NCI-H226 (cell line): ENCODE results near the gene HOXD10.

Experiments
- DNase-seq: peaks from one replicate; pipeline ENCODE4 v3.0.0-alpha.2; 2015

The HOXD10 gene

DNA sequence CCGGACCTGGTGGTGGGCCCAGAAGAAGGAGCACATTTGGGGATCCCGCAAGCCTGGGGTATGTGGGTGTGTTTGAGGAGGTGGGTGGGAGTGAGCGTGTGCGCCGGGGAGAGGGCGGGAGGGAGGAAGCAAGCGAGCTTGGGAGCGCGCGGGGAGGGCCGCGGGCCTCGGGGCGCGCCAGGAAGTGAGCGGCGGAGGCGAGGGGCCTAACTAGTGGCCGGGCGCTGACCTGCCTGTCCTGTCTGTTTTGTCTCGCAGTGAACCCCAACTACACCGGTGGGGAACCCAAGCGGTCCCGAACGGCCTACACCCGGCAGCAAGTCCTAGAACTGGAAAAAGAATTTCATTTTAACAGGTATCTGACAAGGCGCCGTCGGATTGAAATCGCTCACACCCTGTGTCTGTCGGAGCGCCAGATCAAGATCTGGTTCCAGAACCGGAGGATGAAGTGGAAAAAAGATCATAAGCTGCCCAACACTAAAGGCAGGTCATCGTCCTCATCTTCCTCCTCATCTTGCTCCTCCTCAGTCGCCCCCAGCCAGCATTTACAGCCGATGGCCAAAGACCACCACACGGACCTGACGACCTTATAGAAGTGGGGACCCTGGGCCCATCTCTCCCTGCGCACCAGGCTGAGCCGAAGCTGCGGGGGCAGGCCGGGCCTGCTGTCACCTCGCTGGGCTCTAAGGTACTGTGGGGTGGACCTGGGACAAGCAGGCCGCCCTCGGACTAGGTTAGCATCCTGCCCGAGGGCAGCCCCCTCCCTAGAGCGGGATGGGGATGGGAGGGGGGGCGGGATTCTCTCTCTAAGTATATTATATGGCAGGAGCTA is 36.0 kb downstream of the HOXD10 start:
- DNase-seq, result no peak

DNA sequence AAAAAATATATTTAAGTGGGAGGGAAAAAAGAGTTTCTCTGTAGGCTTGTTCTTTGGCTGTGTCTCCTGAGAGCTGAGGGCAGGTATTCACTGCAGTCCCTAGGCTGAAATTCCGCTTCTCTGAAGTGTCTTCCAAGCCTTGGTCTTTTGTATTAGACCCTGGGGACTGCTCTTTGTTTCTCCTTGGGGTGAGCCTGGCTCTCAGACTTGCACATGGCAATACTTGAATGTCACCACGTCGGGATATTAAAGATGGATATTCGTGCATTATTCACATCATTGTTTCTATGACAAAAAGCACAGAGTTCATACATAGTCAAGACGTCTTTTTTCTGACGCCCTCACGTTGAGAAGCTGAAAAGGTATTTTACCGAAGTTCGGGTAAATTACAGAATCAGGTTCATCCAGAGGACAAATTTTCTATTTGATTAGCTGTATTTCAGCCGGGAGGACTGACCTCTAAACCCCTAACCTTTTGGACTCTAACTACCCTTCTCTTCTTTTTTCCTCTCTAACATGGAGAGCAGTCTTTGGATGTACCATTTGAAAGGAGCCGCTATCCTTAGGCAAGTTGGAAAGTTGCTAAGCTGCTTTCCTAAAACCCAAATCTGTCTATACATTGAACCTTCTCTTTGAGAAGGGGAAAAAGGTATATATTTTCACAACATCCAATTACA is 38.1 kb downstream of the HOXD10 start:
- DNase-seq, result no peak

DNA sequence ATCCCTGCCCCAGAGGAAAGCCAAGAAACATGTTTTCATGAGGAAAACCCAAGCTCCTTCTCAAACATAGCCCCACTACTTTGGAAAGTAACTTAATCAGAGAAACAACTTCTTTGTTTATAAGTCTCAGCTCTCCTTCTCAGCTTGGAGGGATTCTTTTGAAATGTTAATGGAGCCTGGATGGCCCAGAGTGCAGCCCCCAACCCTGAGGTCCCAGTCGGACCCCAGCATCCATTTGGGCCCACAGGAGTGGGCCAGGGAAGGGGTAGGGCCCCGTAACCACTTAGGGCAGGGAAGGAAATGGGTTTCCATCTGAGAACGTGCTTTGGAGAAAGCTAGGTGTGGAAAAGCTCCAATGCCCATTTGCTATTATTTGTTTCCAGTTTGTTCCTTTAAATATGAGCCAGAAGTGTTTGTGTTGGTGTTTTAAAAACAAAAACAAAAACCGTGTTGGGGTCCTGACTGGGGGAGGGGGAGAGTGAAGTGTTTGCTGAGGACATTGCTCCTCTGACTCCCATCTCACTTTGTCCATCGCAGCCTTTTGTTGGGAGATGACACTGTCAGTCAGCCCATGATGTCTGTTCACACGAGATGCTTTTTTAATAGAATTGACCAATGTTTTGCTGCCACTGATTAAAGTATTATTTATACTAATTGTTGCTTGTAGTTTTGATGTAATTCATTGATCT is 38.9 kb downstream of the HOXD10 start:
- DNase-seq, result no peak

DNA sequence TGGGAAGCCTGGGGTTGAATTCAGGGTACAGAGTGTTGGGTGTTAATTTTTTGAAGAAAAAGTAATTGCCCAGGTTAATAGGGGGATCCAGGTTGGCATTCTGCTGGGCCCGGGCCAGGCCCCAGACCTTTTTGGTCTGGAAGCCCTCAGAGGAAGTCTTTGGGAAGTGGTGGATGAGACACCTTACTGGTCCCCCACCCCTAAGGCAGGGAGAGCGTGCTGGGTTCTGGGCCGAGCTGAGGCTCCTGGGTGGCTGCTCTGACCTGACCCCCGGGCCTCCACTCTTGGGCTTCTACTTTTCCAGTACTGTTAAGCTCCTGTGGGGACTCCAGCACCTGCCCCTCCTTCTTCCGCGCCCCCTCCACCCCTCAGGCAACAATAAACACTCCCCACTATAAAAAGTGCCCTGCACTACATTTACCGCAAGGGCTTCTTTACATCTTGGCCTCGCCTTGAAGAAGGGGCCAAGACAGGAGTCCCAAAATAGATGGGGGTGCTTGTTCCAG is 39.8 kb downstream of the HOXD10 start:
- no peak for DNase-seq

DNA sequence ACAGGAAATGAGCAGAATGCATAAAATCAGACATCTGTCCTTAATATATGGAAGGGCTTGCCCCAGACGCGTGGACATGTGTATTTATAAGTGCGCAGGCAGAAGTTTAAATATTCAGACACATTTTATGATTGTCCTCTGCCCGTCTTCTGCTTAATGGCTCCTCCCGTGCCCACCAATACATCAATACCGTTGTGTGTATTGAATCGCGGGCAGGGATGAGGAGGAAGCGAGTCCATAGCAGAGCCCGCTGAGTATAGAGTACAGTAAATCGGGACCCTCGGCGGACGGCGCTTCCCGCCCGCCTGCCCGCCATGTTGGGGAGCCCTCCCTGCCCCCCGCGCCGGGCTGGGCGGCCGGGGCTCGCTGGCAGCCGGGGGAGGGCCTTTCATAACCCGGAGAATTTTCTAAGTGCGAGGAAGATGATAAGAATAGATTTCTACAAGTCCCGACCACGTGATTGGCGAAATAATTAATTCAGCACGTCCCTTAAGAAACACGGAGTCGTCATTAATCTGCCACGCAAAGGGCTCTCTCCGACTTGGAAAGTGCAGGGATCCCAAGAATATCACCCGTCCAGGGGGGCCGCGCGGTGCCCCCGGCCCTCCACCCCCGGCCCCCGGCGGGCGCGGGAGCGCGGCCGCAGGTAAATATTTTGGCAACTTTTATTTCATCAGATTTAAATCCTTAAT is 40.4 kb downstream of the HOXD10 start, which contains the start of gene HOXD3:
TSS of gene HOXD3 (plus strand) at position 501 of the 692 bp plus-strand sequence. CDS start 11,808 bp downstream, outside the sequence.
- DNase-seq, result no peak

DNA sequence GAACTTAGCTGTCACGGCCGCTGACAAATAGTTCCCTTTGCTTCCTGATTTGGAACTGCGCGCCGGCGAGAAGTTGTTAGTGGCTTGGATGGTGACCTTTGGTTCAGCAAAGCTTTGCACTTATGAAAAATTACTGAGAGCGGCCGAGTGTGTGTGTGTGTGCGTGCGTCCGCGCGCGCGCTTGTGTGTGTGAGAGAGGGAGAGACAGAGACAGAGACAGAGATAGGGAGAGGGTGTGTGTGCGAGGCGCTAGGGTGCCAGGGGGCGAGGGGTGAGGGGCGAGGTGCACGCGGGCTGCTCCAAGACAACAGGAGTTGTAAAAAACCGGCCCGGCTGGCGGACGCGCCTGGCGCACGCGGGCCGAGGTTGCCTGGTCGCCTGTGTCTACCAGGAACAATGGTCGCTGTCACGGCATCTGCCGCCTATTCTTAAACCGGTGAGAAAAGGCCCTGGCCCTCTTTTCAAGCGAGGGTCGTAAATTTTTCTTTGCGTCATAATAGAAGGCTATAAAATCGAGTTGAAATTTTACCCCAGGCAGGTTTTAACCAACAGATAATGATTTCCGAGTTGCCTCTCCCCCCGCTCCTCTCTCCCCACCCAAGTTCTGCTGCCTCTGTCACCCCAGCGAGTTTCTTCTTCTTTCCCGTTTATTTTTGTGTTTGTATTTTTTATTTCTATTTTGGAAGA is 41.1 kb downstream of the HOXD10 start:
- DNase-seq, result no peak

DNA sequence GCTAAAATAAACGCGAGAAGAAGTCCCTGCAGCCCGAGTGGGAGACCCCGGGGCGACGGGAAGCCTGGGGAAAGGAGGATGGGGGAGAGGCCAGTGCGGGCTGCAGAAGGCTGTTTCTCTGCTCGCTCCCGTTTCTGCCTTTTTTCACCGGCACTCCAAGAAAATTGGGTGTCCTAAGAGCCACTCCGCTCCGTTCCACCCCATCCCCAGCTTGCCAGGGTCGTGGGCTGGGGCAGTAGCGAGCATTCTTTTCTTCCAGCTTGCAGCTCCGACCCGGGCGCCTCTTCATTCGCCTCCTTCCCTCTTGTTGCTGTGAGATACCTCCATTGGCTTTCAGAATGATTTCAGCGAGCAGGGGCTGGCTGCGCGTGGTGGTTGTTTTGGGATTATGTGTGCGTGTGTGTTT is 41.6 kb downstream of the HOXD10 start:
- DNase-seq, result no peak

DNA sequence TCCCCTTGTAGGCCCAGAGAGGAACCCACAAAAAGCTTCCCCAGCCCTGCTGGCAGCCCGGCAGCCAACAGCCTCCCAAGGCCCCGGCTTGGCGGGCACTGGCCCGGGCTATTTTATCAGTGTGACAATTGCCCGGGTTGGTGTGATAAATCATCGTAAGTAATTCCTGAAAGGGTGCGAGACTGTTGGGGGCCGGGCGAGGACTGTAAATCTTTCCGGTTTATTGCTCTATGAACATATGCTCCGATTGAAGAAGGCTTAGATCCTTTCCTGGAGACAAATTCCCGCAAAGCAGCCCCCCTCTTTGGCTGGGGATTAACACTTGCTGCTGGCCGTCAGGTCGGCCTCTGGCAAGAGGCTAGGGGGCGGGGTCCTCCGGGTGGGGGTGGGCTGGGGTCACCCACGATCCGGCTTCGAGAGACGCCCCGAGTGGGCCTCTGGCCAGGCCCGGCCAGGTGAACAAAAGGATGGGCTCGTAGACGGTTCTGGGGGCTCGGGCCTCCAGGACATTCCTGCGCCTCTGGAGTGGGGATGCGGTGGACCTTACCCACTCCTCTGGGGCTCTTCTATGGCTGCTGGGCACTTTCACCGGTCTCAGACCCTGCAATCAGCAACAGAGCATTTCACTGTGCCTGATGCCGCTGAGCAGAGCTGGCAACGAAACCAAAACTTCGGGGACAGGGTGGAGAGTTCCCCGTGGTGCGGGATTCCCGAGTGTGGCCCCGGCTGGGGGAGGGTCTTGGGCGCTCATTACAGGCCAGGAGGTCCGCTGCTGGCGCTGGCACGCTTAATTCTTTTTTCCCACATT is 42.5 kb downstream of the HOXD10 start:
- DNase-seq, result no peak

DNA sequence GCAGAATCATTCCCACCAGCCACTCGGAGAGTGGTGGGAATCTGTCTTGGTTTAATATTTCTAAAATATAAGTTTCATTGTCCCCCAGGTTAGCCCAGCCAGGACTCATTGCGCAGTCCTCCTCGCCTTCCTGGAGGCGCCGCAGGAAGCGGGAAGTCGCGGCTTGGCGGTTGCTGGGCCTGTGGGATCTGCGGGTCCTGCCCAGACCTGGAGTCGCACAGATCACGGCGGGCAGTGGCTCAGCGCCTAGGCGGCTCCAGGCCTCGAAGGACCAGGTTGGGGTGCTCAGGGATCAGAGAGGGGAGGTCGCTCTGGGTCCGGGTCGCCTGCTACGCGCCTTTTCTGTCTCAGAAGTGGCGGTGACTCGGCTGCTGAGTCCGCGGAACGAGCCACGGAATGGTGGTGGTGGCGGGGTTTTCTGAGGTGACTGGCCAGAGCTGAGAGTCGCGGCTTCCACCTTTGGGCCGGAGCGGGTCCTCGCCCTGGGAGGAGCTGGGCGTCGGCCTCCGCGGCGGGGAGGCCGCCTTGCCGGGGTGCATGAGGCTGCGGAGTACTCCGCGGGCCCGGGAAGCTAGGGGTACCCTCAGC is 43.2 kb downstream of the HOXD10 start:
- DNase-seq, result no peak

DNA sequence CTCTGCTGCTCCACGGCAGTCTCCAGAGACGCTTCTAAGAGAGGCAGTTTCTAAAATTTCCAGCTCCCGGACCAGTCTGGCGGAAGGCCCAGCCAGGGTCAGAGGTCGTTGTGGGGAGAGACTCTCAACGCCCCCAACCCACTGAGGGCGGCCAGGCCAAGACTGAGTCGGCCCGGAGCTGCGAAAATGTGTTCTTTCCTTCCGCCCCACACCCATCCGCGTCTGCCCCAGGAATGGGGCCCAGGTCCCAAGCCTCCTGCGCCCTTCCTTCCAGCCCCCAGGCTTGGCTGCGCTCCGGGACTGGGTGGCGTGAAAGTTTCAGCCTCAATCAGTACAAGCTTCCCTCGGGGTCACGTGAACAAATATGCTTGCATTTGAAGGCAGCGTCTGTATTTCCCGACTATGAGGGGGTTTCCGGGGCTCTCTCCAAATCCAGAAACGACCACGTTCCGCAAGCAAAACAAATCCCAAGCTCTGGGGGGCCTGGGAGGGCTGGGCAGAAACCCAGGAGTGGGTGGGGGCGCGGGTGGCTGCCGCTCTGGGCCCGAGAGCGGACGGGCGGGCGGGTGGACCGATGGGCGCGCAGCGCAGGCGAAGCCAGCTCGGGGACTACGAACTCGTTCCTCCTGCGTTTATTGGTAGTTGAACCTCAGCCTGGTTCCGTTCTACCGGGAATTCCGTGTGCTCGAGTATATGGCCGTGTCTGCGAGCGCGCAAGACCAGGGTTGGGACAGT is 43.8 kb downstream of the HOXD10 start:
- DNase-seq, result no peak

DNA sequence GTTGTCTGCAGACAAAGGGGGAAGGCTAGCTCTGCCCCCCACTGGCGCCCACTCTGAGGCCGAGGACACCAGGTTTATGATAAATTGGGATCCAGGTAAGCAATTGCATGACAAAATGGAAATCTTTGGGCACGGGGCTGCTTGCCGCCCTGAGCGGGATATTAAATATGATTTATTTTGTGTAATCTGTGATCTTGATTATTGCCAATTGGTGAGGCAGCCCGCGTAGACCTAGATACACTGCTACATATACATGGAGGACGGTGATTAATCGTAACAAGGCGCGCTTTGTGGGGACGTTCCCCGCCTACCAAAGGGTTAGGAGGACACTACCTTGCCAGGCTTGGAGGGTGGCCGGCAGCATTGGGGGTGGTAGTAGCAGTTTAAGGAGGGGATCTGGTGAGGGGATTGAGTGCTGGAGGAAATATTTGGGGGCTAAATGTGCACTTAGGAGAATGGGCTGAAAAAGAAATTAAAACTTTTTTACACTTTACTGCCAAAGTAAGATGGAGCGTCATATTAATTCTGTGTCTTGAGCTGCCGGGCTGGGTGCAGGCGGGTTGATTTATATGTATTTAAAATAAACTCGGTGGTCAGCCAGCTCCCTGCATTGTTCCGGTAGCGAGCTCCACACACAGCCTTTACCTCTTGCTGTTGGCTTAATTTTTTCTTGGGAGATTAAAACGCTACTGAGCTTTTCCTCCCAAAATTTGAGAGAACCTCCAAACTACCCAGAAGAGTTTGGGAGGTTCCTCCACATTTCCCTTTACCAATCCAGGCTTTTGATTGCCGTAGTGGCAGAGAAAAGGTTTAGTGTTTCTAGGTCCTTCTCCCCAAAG is 44.6 kb downstream of the HOXD10 start:
- no peak for DNase-seq

DNA sequence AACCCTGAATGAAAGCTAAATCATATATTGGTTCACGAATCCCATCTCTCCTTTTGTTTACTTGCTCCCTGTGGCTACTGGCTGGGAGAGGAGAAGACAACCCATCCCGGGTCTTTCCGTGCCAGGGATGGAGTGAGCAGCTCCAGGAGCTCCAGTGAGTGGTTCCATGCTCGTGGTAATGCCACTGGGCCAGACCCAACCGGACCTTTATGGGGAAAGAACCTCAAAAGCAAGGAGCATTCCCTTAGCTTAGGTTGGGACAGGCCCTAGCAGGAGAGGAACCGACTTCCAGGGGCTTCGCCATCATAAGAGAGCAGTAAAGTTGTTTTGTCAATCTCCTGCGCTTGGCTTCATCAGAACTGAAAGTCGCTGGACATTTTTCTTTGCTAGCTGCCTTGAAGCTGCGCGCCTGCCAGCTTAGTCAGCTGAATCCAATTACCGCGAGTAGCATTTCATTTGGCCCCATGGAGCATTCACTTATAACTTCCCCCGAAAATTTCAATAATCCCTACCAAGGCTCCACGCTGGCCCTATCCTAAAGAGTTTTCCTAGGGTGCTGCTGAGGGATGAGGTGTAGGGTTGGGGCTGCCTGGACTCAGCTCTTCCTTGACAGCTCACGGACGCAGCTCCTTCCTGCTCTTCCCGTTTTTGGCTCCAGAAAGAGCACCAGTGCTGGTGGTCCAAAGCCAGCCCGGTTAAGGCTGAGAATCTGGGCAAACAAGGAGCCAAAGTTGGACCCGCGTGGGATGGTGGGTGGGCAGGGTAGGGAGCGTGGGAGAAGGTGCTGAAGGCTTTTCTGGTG is 45.4 kb downstream of the HOXD10 start:
- no peak for DNase-seq

DNA sequence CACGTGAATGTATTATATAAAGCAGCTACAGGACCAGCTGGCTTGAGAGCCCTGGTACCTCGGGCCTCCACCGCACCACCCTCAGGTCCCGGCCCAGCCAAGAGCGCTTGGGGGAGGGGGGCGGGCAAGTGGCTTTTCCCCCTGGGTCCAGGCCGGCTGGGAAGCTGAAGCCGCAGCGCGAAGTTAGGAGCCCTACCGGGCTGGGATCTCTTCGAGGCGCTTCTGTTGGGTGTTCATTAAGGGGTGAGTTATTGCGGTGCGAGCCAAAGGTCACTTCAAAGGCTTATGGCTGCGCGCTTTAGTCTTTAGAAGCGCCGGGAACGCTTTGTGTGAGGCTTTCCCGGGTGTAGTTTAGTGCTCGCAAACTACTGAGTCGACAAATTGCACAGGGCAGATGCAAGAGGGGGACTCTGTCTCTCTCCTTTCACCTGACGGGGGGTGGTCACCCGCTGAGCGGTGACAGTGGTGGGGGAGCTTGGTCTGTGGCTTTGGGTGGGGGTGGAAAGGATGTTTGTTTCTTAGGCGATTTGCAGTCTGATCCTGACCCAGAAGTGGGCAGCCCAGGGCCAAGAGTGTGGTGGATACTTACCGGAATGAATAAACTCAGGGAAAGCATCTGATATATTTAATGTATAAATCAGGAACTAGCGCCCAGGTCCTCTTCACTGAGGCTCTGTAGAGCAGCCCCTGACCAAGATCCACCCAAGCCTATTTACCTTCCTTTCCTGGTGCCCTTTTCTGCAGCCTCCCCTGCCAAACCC is 46.5 kb downstream of the HOXD10 start:
- DNase-seq, result no peak

DNA sequence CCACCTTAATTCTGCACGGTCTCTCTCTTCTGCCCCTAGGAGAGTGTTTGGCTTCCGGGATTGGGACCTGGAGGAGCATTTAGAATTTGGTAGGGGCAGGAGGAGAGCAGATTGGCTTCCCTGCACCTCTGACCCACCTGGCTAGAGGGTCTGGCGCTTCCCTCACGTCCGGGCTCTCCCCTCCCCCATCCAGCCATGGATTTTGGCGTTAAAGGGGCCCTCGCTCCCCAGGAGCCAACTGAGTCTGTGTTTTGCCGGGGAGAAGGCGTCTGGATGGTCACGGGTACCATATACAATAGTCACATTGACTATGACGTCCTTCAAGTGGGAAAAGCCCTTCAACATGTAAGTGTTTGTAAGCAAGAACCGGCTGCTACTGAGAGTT is 47.1 kb downstream of the HOXD10 start:
- DNase-seq, result no peak

DNA sequence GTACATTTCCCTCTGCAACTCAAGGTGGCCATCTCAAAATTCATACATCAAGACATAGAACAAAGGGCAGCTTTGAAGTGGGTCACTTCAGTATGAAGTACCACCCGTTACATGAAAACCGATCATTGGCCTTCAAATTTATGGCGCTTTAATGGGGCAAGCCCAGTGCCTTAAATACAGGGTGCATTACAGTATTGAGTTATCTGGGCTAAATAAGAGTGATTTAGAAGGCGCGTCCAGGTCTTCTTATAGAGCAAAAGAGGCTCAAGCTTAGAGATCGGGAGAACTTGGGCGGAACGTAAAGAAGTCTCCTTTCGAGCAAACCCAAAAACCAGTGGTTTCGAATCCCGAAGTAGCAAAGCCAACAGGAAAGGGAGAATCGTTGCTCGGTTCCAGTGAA is 47.6 kb downstream of the HOXD10 start:
- DNase-seq, result no peak

DNA sequence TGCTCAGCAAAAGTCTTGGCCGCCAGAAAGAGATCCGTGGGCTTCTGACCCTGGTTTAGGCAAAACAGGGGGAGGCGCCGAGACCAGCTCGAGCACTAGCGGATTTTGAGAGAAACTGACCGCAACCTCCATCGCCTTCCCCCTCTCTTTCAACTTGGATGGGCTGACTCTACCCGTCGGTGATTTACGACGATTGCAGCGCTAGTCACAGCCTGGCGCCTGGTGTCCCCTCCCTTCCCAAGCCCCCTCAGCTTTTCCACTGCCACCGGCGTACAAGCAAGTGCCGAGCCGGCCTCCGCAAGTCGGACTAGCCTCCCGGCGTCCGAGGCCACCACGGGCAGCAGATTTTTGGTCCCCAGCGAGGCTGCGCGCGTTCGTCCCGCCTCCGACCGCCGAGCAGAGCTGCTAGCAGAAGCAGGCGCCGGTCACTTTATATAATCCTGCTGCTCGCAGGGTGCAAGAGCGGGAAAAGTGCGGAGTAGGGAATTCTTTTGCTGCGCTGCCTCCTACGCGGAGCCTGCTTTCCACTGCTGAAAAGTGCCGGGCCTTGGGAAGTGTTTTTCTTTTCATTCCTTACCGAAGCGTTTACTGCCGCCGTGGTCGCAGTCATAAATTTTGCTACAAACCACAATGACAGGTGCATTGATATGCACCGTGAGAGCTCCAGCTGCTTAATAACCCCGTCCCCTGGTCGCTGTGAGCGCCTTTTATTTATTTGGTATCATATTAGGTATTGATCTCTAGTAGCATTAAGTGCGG is 48.2 kb downstream of the HOXD10 start:
- no peak for DNase-seq
